Left kidney (tissue), 2 donors: ENCODE results near the gene SLC6A3. TPM values are rescaled to one million over a fixed set of nuclear protein-coding genes. Genes with fewer than 3 reads are reported as not detected.

Experiments
- DNase-seq: peaks from one replicate; pipeline ENCODE4 v3.0.0-alpha.2; 2013
- polyA plus RNA-seq: library from polyadenylated mRNA; unstranded; fragments of 120-200 nt; gene quantifications from one replicate; pipeline ENCODE4 v1.2.1, GENCODE V29; 2013; ENCODE audit not compliant: insufficient read length

Gene SLC6A3
- polyA plus RNA-seq, 1 donor = 0.60 TPM

DNA sequence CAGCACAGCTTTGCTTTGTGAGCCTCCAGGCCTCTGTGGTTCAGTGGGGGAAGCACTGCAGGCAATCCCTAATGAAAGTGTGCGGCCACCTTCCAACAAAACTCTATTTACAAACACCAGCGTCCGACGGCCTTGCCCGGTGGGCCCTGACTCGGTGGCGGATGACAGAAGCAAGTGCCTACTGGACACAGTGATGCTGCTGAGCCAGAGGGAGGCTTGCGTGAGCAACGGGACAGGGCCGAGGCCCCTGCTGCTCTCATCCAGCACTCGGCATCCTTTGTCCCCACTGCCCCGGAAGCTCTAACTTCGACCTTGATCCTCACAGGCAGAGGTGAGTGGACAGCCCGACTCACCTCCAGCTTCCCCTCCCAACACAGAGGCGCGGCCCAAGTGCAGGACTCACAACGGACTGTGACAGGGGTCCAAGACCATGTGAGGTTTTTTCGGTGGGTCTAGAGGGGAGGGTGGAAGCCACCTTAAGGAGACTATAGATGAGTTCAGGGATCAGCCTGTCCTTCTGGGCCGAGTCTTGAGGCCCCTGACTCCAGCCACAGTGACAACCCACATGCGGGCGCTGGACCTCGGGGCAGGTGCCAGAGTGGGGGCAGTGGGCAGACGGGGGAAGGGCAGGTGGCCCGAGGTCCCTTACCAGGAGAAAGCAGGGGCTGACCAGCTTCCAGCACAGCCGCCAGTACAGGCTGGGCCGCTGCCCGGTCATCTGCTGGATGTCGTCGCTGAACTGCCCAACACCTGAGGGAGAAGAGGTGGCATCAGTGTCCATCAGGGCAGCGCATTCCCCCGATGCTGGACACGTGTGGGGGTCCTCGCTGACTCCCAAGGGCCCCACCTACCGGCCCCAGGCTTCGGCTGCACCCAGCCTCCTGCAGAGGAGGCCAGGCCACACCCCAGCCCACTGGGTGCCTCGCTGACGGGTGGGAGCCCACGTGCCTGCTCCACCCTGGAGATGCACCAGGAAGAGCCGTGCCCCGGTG, 39.4 kb downstream of the SLC6A3 start:
- DNase-seq = no peak

DNA sequence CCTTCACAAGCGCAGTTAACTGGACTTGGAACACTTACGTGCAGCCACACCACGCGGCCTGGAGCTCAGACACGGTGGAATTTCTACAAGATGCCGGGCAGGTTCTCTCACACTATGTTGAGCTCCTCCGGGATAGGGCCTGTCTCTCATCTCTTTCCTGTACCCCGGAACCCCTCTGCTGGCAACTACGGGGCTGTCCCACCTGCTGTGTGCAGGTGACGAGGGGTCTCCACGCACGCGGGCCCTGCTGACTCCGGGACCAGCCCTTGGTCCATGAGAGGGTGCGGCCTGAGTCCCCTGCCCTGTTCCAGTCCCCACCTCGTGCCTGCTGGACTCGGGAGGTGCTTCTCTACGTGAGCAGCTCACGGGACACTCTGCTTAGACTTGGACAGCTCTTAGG, 40.1 kb downstream of the SLC6A3 start:
- DNase-seq = no peak

DNA sequence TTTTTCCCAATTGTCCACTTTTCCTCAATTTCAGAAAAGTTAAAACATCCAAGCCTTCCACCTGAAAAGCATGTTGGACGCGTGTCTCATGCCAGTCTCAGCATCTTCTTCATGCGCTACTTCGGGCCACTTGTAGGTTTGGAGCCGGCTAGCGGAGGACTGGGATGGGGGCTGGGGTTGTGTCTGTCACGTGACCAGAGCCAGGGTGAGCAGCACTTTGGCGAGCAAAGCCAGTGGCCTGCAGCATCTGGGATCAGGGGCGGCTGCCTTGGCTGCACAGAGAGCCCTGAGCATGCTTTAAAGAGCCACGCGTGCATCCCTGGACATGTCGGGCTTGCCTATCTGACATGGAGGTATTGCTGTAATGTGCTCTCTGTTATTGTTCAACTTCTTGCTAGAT, 41.2 kb downstream of the SLC6A3 start:
- no peak for DNase-seq

DNA sequence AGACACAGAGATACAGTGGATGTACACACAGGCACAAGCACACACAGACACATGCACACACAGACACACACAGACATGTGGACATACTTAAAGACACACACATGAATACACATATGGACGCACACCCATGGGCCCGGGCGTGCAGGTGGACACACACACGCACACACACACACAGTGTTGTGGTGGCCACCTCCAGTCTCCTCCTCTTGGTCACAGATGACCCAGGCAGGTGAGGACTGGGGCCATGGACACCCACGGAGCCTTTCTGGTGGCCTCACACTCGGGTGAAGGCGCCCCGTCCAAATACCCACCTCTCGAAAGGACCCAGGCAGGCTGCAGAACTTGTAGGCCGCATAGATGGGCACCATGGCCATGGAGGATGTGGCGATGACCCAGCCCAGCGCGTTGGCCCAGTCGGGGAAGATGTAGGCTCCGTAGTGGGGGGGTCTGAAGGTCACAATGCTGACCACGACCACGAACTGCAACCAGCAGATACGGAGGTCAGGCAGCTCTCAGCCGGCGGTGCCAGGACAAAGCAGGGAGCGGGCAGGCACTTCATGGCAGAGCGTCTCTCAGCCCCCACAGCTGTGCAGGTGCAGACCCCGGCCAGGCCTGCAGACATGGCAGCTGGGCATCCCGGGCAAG, 42.5 kb downstream of the SLC6A3 start:
- no peak for DNase-seq

DNA sequence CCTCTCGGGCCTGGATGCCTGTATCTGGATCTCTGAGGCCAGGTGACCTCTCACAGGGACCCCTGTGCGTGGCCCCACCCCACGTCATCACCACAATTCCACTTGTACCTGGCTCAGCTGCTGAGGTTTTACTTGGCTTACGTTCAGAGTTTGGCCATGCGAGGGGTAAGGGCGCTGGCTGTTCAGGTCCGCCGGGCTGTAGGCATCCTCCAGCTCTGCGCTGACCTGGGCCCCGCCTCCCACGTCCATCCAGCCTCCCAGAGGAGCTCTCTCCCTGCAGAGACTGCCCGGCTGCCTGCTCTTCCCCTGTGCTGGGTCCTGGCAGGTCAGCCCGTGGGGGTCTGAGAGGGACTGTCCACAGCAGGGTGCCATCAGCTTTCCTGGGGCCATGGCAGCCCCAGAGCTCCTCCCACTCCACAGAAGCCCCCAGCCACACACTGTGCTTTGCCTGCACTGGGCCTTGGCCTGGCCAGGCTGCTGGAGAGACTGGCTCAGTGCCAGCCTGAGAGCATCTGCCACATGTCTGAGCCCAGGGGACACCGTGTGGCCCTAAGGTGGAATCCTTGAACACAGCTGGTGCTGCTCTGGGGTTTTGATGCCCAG, 43.6 kb downstream of the SLC6A3 start:
- DNase-seq = no peak

DNA sequence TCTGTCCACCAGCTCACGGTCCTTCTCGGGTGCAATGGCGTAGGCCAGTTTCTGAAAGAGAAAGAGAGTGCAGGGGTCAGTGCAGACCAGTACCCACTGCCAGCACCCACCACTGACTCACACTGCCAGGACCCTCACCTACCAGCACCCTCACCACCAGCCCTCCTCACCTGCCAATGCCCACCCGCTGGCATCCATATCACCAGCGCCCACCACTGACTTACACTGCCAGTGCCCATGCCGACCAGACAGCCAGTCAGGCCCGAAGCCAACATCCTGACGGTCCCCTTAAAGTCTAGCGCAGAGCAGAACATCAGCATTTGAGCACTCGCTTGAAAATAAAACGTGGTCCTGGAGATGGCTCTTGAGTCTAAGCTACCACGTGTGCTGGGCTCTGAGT, 44.3 kb downstream of the SLC6A3 start:
- DNase-seq = no peak

DNA sequence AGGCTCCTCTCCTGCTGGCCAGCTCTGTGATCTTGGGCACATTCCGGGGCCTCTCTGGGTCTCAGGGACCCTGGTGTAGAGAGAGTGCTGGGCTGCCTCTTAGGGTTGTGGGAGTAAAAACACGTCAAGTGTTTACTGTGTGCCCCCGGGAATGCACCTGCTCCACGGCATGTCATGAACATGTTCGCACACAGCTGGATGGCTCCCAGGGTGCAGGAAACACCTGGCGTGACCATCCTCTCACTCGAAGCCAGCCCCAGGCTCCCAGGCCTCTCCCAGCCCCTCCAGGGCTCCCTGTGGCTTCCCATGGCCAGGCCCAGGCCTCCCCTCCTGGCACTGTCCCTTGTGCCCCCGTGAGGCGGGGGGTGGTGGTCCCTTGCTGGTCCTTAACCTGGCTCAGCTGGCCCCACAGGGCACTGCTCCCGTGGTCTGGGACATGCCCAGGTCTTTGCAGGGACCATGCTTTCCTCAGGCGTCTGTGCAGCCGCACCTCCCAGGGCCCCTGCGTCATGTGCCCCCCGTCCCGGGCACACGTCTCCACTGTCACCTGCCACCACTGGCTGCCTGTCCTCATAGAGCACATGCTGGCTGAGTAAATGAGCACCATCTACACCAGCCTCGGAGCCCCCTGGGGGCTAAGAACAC, 44.9 kb downstream of the SLC6A3 start:
- DNase-seq = no peak

DNA sequence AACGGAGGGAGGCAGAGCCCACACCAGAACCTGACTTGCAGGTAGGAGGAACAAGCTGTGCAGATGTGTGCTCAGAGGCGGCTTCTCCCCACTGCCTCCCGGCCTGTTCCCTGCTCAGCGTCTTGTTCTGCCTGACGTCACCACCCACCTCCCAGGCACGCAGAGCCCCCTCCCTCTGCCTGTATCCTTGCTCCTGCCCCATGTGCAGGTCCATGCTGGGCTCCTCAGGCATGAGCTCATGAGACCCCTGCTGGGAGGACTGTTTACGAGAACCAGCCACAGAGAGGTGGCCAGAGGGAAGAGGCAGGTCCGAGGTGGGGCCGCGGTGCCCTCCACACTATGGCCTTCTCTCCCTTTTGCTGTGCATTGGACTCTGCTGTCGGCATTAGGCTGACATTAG, 45.5 kb downstream of the SLC6A3 start:
- DNase-seq = no peak

DNA sequence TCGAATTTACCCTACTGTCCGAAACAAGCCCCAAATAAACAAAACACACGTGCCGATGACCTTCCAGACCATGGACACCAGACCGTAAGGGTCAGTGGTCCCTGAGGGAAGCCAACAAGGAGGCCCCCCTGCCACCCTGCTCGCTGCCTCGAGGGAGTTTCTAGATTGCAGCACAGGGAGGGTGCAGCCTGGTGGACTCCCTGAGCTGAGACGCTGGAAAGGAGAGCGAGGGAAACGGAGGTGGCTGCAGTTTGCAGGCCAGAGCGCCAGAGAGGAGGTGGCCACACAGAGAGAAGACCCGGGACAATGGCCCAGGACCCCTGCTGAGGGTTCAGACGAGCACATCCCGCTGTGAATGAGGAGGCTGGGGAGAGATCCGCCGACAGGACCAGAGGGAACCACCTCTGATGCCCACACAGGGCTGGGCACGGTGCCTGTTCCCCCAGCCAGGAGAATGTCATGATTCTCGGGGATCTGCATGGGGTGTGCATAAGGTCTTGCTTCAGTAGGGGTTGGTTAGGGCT, 48.9 kb downstream of the SLC6A3 start:
- DNase-seq = no peak

DNA sequence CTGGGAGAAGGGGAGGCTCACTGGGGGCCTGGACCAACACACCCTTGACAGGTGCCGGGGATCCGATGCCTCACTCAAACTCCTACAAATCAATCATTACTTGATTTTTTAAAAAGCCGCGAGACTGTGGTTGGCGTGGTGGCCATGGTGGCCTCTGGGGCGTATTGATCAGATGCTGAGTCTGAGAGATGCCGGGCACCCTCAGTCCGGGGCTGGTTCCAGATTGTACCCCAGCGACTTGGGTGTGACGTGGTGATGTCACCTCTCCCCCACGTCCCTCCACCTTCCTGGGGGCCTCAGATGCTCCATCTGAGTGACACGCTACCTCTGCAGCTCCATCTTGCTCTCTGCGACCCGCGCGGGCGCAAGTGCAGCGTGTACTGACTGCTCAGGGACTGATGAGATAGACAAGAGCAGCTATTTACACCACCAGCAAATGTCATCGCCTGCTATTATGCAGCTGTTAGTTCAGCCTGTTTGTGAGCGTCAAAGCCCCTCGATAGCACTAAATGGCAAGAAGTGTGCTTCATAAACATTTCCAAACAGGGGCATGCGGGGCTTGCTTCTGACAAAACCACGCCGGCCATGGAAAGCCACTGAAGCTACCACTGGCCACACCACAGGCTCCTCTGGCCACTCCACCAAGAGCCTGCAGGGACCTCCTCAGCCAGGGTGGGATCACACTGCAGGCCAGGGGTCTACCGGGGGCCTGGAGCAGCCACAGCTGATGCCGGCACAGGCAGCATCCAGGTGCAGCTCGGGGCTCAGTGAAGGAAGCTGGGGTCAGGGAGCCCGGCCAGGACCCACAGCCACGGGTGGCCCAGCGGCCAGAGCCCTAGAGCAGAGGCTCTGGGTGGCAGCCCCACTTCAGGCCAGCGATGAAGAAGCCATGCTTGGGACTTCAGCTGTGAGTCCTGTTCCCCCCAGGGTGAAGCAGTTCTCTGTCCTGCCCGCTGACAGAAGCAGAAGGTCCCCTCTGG, 50.1 kb downstream of the SLC6A3 start:
- no peak for DNase-seq

DNA sequence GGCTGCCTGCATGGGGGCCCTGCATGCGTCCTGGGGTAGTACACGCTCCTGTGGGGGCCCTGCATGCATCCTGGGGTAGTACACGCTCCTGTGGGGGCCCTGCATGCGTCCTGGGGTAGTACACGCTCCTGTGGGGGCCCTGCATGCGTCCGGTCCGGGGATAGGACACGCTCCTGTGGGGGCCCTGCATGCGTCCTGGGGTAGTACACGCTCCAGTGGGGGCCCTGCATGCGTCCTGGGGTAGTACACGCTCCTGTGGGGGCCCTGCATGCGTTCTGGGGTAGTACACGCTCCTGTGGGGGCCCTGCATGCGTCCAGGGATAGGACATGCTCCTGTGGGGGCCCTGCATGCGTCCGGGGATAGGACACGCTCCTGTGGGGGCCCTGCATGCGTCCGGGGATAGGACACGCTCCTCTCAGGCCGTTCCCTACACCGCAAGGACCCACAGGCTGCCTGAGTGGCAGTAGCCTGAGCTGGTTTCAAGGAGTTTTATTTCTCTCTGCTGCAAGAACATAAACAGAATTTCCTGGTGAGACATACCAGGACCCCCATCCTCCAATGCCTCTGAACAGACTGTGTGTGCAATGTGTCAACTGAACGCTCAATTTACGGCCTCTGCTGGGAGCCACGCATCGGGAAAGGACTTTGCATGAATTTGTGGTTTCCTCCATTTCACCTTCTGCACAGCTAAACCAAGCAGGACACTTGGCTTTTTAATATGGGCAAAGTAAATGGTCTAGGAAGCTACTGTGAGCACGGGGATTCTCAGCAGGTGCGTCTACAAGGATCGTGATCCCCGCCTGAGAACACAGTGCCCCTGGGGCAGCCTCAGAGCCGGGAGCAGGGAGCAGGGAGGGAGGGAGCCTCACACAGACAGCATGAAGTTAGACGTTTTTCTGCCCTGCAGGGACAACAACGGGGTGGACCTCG, 51.4 kb downstream of the SLC6A3 start:
- DNase-seq = no peak

DNA sequence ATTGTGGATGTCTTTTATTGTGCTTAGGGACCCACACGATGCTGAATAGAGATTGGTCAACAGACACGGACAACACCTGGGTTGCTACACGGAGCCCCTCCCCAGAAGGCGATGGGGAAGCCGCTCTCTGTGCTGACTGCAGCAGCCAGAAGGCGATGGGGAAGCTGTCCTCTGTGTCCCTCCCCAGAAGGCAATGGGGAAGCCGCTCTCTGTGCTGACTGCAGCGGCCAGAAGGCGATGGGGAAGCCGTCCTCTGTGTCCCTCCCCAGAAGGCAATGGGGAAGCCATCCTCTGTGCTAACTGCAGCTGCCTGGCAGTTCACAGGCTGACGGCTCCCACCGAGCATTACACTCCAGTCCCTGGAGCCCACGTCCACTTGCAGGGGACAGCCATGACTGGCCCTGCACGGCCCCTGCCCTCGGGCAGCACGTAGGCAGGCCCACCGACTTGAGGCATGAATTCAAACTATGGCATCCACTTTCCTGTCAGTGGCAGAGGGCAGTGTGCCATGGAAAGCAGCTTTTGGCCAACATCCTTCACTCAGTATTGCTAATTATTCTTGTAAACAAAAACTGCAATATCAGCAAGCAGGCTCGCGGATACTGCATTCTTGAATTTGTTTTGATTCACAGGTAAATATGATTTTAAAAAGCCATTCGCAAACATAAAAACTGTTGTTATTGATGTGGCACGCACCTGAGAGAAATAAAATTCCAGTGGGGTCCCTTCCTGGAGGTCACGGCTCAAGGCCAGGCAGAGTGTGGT, 52.3 kb downstream of the SLC6A3 start:
- DNase-seq = no peak

DNA sequence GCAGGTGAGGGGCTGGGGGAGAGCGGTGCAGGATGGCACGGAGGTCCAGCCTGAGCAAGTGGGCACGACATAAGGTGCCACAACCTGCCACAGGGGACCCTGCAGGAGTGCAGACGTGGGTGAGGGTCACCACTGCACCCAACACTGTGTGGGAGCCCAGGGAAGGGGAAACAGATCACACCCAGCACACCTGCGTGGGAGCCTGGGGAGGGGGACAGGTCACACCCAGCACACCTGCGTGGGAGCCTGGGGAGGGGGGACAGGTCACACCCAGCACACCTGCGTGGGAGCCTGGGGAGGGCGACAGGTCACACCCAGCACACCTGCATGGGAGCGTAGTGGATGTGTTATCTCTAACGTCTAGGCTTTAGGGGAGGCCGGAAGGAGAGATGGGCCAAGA, 53.0 kb downstream of the SLC6A3 start:
- no peak for DNase-seq

DNA sequence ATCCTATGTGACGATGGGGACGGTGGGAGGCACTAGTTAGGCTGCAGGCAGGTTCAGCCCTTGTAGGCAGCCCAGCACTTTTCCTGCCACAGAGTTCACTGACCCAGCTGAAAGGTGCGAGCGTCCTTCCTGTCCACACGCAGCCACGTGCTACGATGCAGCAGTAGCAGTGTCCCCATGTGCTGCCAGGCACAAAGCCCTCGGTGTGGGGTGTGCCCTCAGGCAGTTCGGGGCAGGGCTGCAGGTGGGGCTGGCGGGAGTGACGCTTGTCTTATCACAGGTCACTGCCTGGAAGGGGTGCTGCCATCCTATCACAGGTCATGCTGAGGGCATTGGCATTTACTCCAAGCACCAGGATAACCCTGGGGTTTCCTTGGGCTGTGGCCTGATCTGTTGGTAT, 53.5 kb downstream of the SLC6A3 start:
- DNase-seq = no peak

DNA sequence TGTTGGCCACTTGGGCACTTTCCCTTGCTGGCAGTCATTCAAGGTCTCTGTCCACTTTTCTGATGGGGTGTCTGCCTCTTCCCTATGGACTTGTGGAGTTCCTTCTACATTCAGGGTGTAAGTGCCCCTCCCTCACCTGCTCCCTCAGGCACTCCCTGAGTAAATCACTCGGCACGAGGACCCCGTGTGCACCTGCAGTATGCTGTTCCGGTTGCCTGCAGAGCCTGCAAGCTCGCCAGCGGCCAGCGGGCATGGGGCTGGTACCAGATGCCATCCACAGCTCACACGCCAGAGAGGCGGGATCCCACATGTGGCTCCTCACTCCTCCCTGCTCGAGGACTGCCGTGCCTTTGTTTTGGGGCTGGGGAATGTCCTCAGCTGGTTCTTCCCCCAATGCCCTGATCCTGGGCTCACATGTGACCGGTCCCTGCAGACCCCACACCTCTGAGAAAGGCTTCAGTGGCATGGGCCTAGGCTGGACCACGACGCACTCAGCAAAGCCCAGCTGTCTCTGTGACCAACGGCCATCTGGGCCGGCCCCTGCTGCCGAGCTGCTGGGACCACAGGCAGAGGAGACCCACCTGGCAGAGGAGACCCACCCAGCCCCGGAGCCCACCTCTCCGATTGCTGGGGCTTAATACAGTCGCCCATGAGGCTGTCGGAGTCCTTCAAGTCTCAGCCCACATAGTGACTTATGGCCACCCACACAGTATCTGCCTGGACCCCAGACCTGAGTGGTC, 54.2 kb downstream of the SLC6A3 start:
- DNase-seq = no peak

DNA sequence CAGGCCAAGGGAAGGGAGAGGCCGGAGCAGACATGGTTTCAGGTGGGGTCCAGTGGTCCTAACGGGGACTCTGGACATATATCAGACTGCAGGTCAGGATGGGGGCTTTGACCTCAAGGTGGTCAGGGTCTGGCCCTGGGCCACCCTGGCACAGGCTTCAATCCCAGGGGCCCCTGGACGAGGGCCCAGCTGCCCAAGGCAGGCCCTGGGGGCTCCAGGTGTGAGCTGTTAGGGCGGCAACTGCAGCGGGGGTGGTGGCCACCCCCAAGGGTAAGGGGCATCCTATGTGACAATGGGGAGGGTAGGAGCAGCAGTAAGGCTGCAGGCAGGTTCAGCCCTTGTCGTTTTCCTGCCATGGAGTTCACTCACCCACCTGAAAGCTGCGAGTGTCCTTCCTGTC, 54.9 kb downstream of the SLC6A3 start:
- no peak for DNase-seq

DNA sequence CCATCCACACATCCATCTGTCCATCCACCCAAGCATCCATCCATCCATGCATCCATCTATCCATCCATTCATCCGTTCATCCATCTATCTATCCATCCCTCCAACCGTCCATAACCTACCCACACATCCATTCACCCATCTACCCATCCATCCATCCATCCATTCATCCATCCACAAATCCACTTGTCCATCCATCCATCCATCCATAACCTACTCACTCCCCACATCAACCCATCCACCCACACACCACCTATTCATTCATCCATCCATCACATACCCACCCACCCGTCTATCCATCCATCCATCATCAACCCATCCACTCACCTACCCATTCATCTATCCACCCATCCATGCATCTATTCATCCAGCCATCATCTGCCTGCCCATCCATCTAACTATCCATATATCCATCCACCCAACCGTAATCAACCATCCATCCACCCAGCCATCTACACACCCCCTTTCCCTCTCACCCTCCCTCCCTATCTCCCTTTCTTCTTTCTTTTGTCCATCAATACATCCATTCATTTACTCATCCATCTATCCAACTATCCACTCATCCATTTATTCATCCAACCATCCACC, 56.8 kb downstream of the SLC6A3 start:
- no peak for DNase-seq

DNA sequence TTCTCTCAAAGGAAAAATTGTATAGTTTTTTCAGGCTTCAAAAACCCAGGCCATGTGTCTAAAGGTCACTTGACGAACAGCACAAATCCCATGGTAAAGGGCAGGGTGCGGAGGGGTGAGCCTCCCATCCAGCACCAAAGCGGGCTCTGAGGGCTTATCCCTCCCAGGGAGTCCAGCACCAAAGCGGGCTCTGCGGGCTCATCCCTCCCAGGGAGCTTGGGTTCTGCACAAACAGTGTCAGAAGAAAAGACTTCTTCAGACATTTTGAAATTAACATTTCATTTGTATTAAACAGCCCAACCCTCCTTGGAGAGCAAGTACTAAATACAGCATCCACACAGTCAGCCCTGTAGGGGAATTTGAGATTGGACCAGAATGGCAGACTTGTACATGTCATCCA, 57.4 kb downstream of the SLC6A3 start:
- DNase-seq = no peak
